ENCODE data around the gene SSTR3.

DNA sequence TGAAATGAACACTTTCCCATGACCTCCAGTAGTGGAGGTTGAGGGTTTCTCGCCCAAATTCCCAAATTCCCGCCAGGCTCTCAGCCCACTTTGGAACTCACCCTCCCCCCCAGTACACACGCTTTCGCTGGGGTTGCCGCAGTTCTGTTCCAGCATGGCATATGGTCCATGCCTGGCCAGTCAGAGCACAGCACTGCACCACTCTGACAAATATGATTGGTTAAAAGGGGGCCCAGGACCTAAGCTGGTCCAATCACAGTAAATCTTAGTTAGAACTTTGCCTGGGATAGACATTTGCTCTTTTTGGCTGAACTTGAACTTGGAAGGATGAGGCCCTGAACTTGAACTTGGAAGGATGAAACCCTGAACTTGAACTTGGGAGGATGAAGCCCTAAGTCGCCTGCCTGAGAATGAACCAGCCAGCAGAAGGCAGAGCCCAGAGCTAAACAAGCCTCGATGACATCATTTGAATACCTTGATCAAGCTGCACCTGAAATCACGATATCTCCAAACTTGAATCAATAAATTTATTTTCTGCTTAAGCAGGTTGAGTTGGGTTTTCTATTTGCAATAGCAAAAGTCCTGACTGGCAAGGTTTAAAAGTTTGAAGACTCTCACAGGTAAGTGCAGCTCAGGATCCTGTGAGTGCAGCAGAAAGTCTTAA, 12.6 kb upstream of the SSTR3 start:
- TF ChIP-seq GATA2 (IDR thresholded peaks at IDR 0.05; ENCODE audit: low read depth, low read length) (no peak), GATA3 (IDR thresholded peaks at IDR 0.05; ENCODE audit: low read depth, low read length) (no peak)

Data from SH-SY5Y (cell line).